Embryonic facial prominence (tissue), 1 donor: ENCODE measurements around the gene FAM72B.
A peak's percentile ranks its signal among the peaks of the same experiment; 100 is the strongest.
"Not testable (repeated sequence)": the region's sequence is repeated elsewhere in the genome, so short reads cannot be mapped to it uniquely, and the experiment has no call there.

Experiments
- DNase-seq: peaks from one replicate; pipeline ENCODE4 v3.0.0-alpha.2; 2016; ENCODE audit errors: extremely low spot score

FAM72B gene

DNA sequence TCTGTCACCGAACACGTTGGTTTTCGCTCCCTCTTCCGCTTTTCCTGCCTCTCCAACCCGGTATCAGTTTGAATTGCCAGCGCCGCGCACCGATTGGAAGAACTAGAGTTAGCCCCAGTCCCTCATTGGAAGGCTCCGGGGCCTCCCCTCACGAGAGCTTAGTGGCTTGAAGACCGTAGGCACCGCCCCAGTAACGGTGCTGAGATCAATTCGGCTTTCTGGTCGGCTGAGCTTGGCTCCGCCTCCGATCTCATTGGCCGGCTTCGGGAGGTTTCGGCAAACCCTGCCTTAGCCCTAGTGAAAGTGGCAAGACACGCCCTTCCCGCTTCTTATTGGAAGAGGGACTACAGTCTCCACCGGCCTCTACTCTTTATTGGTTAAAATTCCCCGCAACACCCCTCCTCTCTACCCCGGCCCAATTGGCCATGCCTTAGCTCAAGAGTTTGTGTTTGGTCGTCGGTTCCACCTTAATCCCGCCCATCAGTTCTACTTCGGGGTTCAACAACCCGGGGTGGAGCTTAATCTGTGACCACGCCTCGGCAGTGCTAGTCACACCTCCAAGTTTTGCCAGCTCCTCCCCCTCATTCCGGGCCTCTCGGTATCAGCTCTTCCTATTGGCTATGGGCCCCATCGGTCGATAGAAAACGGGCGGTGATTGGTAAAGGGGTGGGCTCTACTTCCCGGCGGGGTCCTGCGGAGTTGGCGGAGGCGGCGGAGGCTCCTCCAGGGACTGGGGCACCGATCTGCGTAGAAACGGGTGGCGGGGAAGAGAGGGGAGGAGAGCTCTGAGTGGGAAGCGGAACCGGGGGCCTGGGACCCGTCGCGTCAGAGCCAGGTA is at the start of gene FAM72B, which contains the start of gene SRGAP2C:
Gene FAM72B (minus strand): TSS at position 51 of the 838 bp plus-strand sequence. CDS start 851 bp downstream, outside the sequence.
Gene SRGAP2C (plus strand): TSS at position 686 of the 838 bp plus-strand sequence. CDS start 2,472 bp downstream, outside the sequence.
- DNase-seq = peak; percentile 97

DNA sequence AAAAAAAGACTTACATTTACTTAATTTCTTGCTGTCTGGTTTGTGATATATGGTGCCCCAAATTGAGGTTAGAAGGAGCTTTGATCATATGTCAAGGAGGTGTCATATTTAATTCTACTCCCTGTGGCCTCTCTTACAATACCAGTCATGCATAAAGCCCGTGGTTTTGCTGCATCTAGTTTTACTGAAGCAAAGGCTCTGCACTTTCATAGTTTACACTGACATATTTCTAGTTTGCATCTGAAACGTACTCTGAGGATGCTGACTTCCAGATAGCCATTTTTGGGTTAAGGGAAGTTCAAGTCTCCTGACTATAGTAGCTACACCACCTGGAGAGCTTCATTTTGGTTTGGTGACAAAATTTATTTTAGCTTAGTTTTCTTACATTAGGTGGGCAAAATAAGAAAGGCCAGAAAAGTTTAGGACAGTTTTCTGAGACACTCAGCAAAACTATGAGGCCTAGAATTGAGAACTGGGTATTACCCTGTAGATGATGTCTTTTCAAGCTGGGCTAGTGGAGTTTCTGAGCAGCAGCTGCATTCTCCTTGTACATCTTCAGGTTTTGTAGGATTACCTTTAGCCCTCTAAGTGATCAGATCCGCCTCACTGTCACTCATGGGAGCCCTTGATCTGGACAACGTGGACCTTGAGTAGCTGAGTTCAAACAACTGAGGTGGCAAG is 48.4 kb upstream of the FAM72B start:
- DNase-seq = not testable (repeated sequence)

DNA sequence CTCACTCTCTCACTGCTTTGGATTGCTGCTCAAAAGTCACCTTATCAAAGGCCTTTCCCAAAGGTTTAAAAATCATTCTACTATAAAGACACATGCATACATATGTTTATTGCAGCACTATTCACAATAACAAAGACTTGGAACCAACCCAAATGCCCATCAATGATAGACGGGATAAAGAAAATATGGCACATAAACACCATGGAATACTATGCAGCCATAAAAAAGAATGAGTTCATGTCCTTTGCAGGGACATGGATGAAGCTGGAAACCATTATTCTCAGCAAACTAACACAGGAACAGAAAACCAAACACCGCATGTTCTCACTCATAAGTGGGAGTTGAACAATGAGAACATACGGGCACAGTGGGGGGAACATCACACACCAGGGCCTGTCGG is 46.5 kb upstream of the FAM72B start:
- not testable (repeated sequence) for DNase-seq

DNA sequence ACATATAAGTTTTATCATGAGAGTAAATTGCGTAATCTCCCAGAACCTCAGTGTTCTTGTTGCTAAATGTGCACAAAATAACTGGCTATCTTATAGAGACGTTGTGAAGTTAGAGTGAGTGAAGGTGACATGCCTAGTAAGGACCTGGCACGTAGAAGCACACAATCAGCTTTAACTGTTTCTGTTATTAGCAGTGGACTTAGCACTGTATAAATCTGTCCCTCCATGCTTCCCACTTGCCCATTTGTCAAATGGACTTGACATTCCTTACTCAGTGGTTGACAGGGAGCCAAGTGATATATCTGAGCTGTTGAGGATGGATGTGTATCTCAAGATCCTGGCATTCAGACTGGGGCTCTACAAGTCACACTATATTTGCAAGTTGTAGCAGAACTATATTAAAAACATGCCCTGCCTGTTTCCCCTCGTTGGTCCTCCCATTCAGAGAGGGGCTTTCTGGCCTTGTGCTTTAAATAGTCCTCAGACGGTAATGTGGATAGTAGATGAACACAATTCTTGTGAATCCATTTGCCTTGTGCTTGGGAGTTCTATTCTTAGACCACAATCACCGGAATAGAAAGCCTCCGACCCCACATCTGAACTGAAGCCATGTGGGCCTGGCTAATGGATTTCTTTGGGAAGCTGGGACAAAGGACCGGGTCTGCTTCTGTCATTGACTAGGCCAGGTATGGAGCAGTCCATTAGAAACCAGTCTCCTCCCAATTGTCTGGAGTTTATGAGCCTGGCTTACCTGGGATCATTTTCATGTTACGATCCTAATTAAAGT is 43.6 kb upstream of the FAM72B start:
- not testable (repeated sequence) for DNase-seq

DNA sequence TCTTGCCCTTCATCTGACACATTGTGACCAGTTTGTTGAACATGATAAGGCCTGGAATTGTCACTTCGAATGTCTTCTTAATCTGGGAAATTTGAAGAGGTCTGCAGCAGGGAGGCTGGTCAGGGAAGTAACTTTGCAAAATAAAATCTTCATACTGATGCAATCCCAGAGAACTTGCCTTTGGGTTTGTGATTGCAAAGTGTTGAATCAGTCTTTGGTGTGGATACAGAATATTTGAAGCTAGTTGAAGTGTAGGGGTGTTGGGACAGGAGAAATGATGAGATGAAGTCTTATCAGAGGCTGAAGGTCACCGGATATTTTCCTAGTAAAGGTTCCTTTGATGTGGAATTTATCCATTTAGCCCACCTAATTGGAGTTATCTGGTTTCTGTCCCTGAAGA is 42.8 kb upstream of the FAM72B start:
- DNase-seq = not testable (repeated sequence)

DNA sequence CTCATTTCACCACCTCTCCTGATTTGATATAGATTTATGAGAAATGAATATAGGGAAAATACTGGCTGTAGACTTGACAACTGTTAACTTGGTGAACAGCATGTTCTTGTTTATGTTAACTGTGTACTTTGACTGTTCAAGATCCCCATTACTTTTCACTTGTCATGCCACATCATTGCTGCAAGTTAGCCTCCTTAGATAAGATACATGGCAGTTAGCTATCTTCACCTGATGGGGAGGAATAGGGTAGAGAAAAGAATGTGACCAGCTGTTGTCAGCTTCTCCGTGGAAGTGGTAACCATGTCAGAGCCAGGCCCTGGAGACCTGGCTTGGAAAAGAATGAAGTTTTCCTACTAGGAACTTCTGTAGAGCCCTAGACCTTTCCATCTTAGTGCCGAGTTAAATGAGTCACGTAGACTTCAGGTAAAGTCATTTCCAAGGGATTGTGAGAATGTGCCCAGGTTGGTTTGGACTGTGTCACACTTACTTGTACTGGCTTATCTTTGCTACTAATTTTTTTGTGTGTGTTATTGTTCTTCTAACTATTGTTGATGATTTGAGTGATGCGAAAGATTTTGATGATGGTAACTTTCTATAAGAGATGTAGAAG is 42.3 kb upstream of the FAM72B start:
- DNase-seq = not testable (repeated sequence)

DNA sequence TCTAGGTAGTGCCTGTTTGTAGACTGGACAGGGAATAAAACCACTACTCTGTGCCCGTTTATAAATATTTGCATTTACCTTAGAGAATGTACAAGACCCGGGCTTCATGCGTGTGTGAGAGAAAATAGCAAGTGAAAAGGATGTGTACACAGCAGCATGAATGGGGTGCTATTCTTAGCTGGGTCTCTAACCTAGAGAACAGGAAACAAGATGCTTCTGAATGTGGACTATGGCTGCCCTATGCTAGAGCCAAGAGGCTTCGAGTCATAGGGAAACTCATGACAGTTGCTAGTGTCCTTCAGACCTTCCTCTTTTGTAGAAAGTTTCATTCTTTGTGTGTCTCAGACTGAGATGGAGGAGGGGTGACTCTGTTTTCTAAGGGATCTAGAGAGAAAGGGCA is 40.6 kb upstream of the FAM72B start:
- DNase-seq = not testable (repeated sequence)

DNA sequence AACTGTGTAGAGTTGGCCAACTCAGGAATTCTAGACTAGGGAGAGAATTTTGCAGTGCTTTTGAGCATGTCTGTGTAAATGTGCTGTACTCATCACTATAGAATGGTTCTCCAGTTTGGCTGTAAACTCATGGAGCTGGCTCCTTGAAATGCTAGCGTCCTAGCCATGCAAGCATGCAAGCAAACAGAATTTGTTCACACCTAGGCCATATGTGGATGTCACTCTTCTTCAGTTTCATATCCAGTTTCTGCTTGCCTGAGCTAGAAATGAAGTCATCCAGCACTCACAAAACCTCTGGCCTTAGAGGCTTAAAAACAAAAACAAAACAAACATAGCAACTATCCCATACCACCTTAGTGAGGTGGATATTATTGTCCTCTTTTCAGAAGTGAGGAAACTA is 37.6 kb upstream of the FAM72B start:
- DNase-seq = not testable (repeated sequence)

DNA sequence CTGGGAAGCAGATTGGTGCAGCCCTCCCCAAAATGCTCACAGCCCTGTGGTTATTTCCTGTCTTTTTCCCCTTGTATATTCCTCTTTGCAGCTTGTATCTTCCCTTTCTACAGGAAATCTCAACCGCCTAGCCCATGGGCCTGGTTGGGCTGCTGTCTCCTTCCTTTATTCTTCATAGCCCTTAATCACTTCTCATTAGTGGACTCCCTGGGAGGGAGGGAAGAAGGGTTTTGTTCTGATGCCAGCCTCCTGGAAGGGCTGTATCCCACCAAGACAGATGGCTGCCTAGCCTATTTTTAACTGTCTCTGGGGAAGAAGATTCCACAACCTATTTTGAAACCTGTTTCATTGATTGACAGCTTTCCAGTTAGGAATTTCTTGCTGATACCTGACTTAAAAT is 32.5 kb upstream of the FAM72B start:
- DNase-seq = not testable (repeated sequence)

DNA sequence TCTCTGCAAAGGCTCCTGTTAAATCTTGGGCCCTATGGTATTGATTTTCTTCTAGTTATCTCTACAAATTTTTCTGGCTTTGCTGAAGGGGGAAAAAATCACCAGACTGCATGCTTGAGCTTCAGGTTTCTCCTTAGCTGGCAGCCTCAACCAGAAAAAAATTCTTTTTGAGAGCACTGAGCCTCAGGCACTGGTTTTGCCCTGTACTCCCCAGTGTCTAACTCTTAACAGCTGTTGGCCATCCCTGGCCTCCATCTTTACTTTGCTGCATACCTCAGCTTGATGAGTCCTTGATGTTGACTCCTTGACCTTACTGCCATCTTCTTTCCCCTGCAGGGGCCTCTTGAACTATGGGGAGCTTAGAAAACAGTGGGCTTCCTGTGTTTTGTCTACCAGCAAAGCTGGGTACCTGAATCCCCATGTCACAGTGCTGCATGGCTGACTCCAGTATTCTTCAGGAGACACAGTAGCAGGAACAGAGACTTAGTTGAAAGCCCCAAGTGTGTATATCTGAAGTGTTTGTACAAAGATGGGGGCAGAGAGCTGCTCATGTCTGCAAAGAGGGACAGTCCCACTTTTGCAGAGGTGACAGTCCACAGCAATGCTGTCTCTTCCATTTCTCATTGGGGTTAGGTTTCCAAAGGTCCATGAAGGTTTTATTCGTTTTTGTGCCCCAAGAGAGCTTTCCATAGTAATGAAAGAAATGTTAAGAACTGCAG is 31.7 kb upstream of the FAM72B start:
- not testable (repeated sequence) for DNase-seq

DNA sequence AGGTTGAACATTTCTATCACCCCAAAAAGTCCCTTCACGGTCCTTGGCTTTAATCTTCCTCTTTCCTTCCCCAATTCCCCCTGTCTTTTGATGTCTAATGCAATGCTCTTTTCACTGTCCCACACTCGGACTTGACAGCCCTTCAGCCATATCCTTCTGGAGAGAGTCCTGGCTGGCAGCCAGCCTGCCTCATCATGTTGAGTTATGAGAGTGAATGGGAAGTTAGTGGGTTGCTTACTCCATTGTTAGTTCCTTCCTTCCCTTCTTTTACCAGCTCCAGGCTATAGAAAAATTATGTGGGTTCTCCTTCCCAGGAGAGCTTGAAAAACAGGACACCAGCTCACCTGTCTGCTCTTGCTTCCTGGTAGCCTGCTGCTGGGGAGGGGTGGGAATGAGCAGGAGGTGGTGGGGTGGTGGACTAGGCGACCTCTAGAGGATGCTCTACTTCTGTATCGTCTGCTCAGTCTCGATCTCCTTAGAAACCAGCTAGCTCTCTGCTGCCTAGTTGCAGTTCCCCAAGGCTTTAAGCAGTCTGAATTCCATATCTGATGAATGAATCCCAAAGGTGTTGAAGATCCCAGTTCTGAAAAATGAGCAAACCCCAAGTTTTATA is 30.5 kb upstream of the FAM72B start:
- DNase-seq = not testable (repeated sequence)

DNA sequence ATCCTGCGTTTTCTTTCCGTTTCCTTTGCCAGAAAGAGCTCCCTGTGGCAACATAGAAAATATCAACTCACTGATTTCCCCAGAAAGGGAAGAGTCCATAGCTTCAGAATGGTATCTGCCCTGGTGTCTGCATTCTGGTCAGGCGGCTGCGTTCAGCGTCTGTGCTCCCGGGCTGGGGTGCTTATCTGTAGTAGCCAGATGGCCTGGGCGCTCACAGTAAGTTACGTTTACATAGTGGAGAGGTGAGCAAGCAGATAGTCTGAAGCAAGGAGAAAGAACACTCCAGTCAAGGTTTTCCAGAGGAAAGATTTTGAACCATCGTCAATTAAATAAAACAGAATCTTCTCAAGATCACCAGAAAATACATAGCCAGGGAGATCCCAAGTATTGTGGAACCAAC is 29.4 kb upstream of the FAM72B start:
- DNase-seq = not testable (repeated sequence)

DNA sequence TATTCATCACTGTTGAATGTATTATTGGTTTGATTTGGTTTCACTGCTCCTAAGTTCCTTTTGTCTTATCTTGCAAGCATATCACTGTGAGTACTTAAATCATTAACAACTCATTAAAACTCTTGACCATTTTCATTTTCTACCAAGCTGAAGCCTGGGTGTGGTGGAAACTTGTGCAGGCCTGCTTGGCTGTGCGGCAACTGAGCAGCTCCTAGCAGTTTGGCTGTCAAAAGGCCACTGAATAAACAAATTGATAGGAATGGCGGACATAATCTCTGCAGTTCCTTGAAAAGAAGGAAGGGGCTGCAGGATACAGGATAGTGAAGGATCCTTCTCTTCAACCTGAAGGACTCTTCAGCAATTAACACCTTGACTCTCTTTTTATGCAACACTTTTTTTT is 26.6 kb upstream of the FAM72B start:
- DNase-seq = not testable (repeated sequence)

DNA sequence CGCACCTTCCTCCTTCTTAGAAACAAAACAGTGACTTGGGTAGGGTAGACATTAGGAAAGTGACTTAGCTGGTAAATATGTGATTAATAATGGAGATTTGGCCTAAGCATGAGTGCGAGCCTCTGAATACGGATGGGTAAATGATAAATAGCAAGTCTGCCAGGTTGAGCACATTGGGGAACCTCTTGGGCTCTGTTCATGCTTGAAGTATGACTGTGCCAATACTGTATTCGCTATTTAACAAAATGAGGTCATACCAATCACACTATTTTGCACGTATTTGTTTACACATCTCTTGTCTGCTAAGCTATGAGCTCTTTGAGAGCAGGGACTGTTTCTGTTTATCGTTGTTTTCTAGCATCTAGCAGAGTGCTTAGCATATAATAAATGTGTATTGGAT is 24.2 kb upstream of the FAM72B start:
- DNase-seq = not testable (repeated sequence)

DNA sequence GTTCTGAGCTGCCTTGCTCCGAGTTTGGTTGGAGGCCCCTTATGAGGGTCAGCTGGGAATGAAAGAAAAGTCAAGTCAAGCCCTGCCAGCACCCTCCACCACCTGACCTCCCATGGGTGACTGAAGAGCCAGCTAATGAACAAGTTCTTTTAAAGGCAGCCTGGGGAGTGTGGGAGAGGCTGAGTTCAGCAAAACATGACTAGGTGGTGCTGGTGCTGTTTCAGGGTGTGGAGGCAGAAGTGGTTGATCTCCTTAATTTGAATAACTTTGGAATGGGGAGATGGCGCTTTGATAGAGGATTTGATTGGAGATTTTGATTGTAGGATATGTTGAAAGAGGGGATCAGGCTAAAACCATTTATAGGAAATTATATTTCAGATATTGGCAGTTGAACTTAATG is 23.2 kb upstream of the FAM72B start:
- not testable (repeated sequence) for DNase-seq

DNA sequence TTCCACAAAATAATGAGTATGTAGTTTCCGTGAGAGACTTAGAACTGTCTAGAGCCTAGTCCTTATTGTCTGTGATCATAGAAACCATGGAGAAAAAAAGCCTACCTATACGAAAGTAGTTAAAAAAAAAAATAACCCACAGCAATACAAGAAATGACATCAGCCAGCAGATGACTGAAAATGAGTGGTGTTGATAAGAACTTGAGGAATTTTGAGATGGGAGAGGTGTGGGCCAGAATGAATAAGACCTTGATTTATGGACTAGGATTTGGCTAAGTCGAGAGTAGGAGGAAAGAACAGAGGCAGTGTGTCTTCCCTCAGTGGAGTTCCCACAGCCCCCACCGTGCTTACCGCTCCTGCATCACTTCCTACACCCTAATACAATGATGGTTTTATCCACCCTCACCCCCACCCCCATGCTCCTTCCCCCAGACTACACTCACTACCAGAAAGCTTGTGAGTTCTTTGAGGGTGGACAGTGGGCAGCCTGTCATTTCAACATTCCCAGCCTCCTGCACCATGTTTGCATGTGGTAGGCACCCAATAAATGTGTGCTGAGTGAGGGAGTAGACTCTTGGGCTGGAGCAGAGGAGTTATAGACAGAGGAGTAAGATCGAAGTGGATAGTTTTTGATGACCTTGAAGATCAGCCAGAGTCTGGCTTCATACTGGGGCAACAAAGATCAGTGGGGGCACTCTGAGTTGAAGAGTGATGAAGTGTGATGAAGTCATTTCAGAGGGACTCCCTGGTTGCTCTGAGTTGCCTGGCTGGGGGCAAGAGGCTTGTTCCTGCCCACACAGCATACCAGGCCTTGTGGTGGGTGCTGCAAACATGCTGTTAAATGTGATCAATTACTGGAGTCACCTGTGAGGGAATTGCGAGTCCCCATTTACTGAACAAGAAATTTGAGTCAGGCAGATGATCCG is 21.9 kb upstream of the FAM72B start:
- not testable (repeated sequence) for DNase-seq

DNA sequence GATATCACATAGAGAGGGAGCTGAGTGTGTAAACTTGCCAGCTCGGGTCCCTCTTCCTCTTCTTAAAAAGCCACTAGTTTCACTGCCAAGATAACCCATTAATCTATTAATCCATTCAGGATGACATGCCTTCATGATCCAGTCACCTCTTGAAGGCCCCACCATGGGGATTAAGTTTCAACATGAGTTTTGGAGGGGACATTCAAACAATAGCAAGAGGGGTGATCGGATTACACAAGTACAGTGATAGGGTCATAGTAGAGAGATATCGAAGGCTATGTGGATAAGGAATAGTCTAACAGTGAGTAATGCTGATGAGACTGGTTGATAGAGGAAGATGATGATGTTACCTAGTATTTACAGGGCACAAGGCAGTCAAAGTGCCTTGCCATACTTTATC is 18.8 kb upstream of the FAM72B start:
- not testable (repeated sequence) for DNase-seq

DNA sequence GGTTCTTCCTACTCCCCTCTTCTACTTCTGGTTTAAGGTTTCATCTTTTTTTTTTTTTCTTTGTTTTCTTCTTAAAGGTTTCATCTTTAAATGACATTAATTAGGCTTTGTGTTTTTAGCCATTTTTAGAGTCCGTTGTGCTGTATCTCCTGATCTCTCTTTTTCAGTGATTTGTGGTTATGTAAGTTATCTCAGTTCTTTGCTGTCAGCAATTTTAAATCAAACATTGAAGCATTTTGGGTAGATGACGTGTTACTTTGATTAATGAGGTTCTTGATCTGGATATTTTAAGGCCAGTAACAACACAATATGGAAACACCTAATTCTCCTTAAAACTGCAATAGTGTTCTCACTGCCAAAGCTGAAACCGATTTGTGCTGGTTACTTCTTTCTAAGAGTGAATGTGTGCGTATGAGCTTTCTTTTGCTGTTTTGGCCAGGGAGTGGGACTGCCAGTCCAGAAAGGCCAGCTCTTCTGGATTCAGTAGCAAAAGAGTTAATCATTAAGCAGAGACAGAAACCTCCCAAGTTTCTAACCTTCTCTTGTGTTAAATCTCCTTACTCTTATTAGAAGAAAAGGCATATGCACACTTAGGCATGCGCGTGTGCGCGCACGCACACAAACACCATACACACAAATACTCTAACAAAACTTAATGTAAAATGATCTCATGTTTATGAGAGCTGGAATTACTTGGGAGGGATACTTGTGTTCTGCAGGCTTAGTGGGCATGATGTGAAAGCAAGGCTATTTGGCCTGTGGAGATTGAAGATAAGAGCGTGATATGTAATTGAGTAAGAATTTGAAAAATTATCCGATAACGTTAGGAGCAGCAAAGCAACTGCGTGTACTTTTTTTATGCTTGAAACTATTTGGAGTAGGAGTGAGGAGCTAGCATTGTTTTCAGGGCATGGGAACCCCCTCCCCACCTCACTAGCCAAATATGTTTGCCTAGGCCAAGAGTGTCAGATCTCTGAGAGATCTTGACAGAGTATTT is 17.1 kb upstream of the FAM72B start:
- not testable (repeated sequence) for DNase-seq
